Lower lobe of right lung (tissue), 2 donors: ENCODE measurements around the gene KLHL42. TPM values are rescaled to one million over a fixed set of nuclear protein-coding genes. Genes with fewer than 3 reads are reported as not detected.

Experiments used
- ATAC-seq, 2 donors: fragments of 200-7000 bp; cut with Tn5 transposase; one replicate each; pipeline ENCODE4 v1.9.1; 2020 to 2022; ENCODE audit warnings: mild to moderate bottlenecking in 2 of 2, moderate library complexity in 2 of 2
- DNase-seq: peaks from one replicate; pipeline ENCODE4 v3.0.0-alpha.2; 2020
- H3K27ac ChIP-seq: fragments of 200-600 bp; one replicate; pipeline ENCODE4 v1.8.0; 2022
- H3K27me3 ChIP-seq: fragments of 200-600 bp; one replicate; pipeline ENCODE4 v1.8.0; 2022; ENCODE audit warnings: low read depth
- H3K36me3 ChIP-seq: fragments of 200-600 bp; one replicate; pipeline ENCODE4 v1.8.0; 2022; ENCODE audit warnings: mild to moderate bottlenecking
- H3K4me1 ChIP-seq: fragments of 200-600 bp; one replicate; pipeline ENCODE4 v1.8.0; 2022
- H3K4me3 ChIP-seq: fragments of 200-600 bp; one replicate; pipeline ENCODE4 v1.8.0; 2022; ENCODE audit warnings: mild to moderate bottlenecking
- H3K9me3 ChIP-seq: fragments of 200-600 bp; one replicate; pipeline ENCODE4 v1.8.0; 2022
- intact Hi-C: fragments of 100-400 bp; cut with DNase I; formaldehyde crosslinking; loops from one replicate; pipeline ENCODE4 v1.11.0; 2022
- total RNA-seq: library from RNA; stranded (reverse); fragmentation: NEBNext Ultra II Directional; extraction: Animal tissue kit (Norgen Biotek cat#: 25700); gene quantifications from one replicate; pipeline ENCODE4 v1.2.1, GENCODE V29; 2021
- TF ChIP-seq, protein P1 (sequence below): fragments of 200-600 bp; IDR thresholded peaks from one replicate; pipeline ENCODE4 v1.8.0; 2022; ENCODE audit warnings: antibody characterized with exemption, mild to moderate bottlenecking
- donor health status: DM: no; HTN: yes; CAD: no; lungs with severe emphysema.

Gene KLHL42
- total RNA-seq, 1 donor from 2014 or later: 19.1 TPM

DNA sequence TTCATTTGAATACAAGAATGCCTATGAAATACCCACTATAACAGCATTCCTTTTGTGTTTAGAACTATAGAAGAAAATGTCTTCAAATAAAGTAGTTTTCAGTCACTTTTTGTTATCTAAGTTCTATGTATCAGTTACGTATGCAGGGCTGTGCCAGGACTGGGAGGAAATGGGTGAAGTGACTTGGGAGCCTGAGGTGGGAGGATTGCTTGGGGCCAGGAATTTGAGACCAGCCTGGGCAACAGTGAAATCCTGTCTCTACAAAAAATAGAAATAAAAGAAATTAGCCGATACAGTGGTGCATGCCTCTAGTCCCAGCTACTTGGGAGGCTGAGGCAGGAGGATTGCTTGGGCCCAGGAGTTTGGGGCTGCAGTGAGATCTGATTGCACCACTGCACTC, 22.9 kb downstream of the KLHL42 start:
- Histone ChIP-seq H3K36me3 (peaks cover 20% of the 10 kb centered on the region), H3K9me3 (no peaks in the 10 kb centered on the region), H3K4me3 (no peak overlapping the region), H3K4me1 (no peaks in the 10 kb centered on the region), H3K27ac (no peak overlapping the region), H3K27me3 (no peaks in the 10 kb centered on the region)
- intact Hi-C loops: no loop called here
- ATAC-seq (no peak), DNase-seq (no peak)
- TF ChIP-seq, protein P1, sequence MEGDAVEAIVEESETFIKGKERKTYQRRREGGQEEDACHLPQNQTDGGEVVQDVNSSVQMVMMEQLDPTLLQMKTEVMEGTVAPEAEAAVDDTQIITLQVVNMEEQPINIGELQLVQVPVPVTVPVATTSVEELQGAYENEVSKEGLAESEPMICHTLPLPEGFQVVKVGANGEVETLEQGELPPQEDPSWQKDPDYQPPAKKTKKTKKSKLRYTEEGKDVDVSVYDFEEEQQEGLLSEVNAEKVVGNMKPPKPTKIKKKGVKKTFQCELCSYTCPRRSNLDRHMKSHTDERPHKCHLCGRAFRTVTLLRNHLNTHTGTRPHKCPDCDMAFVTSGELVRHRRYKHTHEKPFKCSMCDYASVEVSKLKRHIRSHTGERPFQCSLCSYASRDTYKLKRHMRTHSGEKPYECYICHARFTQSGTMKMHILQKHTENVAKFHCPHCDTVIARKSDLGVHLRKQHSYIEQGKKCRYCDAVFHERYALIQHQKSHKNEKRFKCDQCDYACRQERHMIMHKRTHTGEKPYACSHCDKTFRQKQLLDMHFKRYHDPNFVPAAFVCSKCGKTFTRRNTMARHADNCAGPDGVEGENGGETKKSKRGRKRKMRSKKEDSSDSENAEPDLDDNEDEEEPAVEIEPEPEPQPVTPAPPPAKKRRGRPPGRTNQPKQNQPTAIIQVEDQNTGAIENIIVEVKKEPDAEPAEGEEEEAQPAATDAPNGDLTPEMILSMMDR: no peak

DNA sequence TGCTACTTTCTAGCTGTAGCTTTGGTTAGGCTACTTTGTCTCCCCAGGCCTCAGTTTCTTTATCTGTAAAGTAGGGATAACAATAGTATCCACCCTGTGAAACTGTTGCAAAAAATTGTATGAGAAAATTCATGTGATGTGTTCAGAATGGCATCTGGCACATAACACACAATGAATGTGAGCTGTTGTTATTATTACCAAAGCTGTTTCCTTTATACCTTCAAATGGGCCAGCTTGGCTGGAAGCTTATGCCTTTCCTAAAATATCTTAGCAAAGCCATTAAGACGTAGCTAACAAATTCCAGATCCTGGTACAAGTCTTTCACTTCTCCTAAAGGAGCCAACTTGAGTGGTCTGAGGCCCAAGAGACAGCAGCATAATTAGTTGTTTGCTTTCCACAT, 25.2 kb downstream of the KLHL42 start:
- Histone ChIP-seq H3K4me3 (no peak overlapping the region), H3K27ac (no peak overlapping the region), H3K4me1 (no peaks in the 10 kb centered on the region), H3K36me3 (no peaks in the 10 kb centered on the region), H3K9me3 (no peaks in the 10 kb centered on the region), H3K27me3 (no peaks in the 10 kb centered on the region)
- intact Hi-C loops: no loop called here
- DNase-seq: no peak
- TF ChIP-seq, protein P1: no peak
- no peak for ATAC-seq

DNA sequence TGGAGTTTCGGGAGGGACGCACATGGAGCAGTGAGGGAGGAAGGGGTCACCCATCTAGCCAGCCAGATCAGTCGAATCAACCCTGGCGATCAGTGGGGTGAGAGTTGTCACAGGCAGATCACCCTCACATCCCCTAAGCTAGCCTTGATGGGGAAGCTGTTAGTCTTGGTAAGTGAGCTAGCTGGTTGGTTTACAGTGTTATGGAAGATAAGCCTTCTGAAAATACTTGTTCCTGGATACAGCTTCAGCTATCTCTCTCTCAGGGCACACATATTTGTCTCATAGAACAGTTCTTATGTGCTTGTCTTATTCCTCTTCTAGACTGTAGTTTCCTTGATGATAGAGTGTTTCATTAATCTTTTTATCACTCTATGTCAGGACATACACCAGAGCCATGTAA, 26.2 kb downstream of the KLHL42 start:
- no peaks in the 10 kb centered on the region for H3K9me3 ChIP-seq
- intact Hi-C loops: no loop called here
- no peaks in the 10 kb centered on the region for H3K4me1 ChIP-seq
- H3K27ac ChIP-seq: no peak overlapping the region
- ATAC-seq: no peak
- TF ChIP-seq, protein P1: no peak
- DNase-seq: no peak
- no peak overlapping the region for H3K4me3 ChIP-seq
- H3K36me3 ChIP-seq: no peaks in the 10 kb centered on the region
- no peaks in the 10 kb centered on the region for H3K27me3 ChIP-seq

DNA sequence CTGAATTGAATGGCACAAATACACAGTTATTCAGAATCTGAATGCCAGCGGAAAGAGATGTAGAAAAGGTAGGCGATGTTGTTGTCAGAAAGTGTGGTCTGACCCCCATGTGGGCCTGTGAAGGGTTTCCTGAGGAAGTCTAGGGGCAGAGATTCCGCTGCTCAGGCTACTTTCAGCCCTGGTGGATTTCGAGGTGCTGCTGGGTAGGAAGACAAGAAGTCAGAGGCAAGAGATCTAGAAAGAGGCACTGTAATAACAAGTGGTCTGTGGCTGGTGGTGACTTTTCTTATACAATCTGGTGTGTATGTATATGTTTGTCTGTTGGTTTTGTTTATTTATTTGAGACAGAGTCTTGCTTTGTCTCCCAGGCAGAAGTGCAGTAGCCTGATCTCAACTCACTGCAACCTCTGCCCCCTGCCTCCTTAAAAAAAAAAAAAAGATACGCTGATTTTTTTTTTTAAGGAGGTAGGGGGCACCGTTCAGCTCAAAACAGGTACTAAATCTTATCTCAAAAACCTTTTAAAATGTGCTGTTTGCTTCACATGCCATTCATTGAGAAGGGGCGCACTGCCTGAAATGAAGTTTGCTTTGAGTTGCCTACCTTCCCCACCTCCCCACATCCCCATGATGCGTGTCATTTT, 27.1 kb downstream of the KLHL42 start:
- Histone ChIP-seq H3K27ac (no peak overlapping the region), H3K4me1 (no peaks in the 10 kb centered on the region), H3K9me3 (no peaks in the 10 kb centered on the region), H3K27me3 (no peaks in the 10 kb centered on the region), H3K36me3 (no peaks in the 10 kb centered on the region), H3K4me3 (no peak overlapping the region)
- DNase-seq (no peak), ATAC-seq (no peak)
- TF ChIP-seq, protein P1: no peak
- intact Hi-C loops: no loop called here

DNA sequence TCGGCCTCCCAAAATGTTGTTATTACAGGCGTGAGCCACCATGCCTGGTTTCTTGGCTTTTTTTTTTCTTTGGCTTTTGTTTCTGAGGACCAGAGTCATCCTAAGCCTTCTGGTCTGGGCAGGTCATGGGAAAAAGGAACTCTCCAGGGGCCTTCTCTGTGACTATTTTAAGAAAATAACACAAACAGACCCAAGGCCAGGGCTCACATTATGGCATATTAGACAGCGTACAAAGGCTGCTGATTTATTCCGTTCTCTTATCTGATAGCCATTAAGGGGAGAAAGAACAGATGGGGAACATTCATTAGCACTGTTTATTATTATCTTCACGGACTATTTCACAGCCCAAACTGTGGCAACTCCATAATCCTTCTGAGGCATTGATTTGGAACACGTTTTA, 28.8 kb downstream of the KLHL42 start:
- H3K9me3 ChIP-seq: no peaks in the 10 kb centered on the region
- ATAC-seq (no peak), DNase-seq (no peak)
- TF ChIP-seq, protein P1: no peak
- H3K27ac ChIP-seq: no peak overlapping the region
- no peaks in the 10 kb centered on the region for H3K36me3 ChIP-seq
- H3K4me1 ChIP-seq: no peaks in the 10 kb centered on the region
- no peaks in the 10 kb centered on the region for H3K27me3 ChIP-seq
- intact Hi-C loops: no loop called here
- H3K4me3 ChIP-seq: no peak overlapping the region

DNA sequence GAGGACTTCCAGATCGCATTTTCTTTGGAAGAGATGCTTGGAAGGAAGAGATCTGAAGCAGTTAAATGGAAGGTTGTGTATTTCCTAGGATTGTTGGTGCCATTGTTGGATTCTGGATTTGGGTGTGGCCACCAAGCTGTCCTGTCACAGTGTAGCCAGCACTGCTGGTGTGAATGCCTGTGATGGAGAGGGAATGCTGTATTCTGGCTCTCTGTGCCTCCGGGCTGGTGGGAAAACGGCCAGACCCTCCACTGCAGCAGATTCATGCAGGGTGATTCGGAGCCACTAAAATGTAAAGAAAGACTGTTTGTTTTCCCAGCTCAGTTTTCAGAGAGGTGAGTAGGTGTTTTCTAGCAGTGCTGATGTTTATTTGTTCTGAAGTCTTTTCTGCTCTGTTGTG, 30.7 kb downstream of the KLHL42 start:
- intact Hi-C loops: no loop called here
- TF ChIP-seq, protein P1: no peak
- Histone ChIP-seq H3K36me3 (no peaks in the 10 kb centered on the region), H3K4me3 (no peak overlapping the region), H3K27ac (no peak overlapping the region), H3K4me1 (no peaks in the 10 kb centered on the region), H3K9me3 (no peaks in the 10 kb centered on the region), H3K27me3 (no peaks in the 10 kb centered on the region)
- no peak for DNase-seq
- no peak for ATAC-seq
